ENCODE measurements around the gene TANK. TPM values are rescaled to one million over a fixed set of nuclear protein-coding genes. Genes with fewer than 3 reads are reported as not detected.
"Not testable (repeated sequence)": the region's sequence is repeated elsewhere in the genome, so short reads cannot be mapped to it uniquely, and the experiment has no call there.

TANK gene
- total RNA-seq, 1 experiment from 2014 or later: 52.5 TPM

DNA sequence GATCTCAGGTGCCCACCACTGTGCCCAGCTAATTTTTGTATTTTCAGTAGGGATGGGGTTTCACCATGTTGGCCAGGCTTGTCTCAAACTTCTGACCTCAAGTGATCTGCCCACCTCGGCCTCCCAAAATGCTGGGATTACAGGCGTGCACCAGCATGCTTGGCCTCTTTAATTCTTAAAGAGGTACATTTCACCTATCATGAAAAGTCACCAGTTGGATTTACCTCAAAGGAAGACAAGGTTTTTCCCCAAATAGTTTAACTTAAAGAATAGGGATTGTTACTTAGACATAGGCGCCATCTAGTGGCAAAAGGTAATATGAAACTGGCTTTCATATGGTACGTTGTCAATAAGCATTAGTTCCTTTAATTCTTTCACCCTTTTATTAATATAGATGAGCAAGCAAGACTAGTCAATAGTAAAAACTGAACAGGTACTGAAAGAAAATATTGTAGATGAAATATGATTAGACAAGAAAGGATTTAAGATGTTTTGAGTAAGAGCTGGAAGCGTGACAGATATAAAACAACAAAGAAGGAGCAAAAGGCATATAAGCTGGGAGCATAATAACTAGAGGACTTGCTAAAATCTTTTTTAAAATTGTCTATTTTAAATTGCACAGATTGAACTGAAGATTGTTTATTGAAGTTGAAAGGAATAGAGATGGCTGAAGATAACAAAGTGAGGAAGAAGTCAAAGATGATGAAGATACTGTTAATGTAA lies 113.0 kb downstream of the TANK start:
- ChIA-PET RAD21 (ENCODE audit: low non-redundant PET in 1 of 2, low total read pairs in 2 of 2, uncharacterized antibody in 2 of 2, unreplicated experiment in 2 of 2) (interaction anchor here (1.3 to 1.5 kb wide), 2 partner anchors 50 to 209 kb away, joined by 3 read pairs; no protein-coding TSS in a partner anchor), POLR2A (no interaction called here), CTCF (interaction anchor here (1.0 to 2.8 kb wide), 10 partner anchors 9 to 1183 kb away, joined by 3 to 20 read pairs (median 4); no protein-coding TSS in a partner anchor)
- no peaks in the 10 kb centered on the region for H3K27me3 ChIP-seq (ENCODE audit: insufficient read depth, low read length)
- no peaks in the 10 kb centered on the region for H4K20me1 ChIP-seq (ENCODE audit: insufficient read depth)
- no peaks in the 10 kb centered on the region for H3K79me2 ChIP-seq (ENCODE audit: insufficient read depth, low read length)
- DNase-seq (ENCODE audit: low read depth, low spot score) (peak; percentile 69), ATAC-seq (peak; percentile 91)
- H2AFZ ChIP-seq (ENCODE audit: low read depth, low read length, poor library complexity, severe bottlenecking): peak overlapping the region; percentile 36
- no peak overlapping the region for H3K27ac ChIP-seq (ENCODE audit: low read depth, low read length)
- no peak overlapping the region for H3K9ac ChIP-seq (ENCODE audit: low read length)
- no peaks in the 10 kb centered on the region for H3K9me3 ChIP-seq (ENCODE audit: control insufficient read depth in 1 of 2, insufficient read depth in 1 of 2, low read depth in 1 of 2, low read length in 2 of 2)
- H3K4me2 ChIP-seq (ENCODE audit: low read length): peak overlapping the region; percentile 13; the same call in 1 of the 2 replicates
- TF ChIP-seq CTCF (IDR thresholded peaks at IDR 0.05 in 2 of 3, conservative IDR thresholded peaks at IDR 0.05 in 1 of 3; ENCODE audit: borderline replicate concordance in 1 of 3, insufficient read depth in 1 of 3, low read depth in 2 of 3, low read length in 2 of 3) (peak; percentile 61 to 83 (median 69)), REST (IDR thresholded peaks at IDR 0.05; ENCODE audit: low read depth) (no peak), RAD21 (IDR thresholded peaks at IDR 0.05; ENCODE audit: low read depth) (peak; percentile 82), ATF3 (IDR thresholded peaks at IDR 0.05) (no peak)
- no peak overlapping the region for H3K4me3 ChIP-seq (replicated peaks in 1 of 2; ENCODE audit: low read depth in 1 of 2, low read length in 2 of 2)
- no peaks in the 10 kb centered on the region for H3K4me1 ChIP-seq (ENCODE audit: control insufficient read depth in 1 of 2, insufficient read depth in 2 of 2, low read length in 2 of 2)
- BruUV-seq (replicated peaks): no TSS peak
- intact Hi-C loops (cut with micrococcal nuclease): loop anchor here (1.0 to 10.0 kb wide), 4 partner anchors 22 to 682 kb away; no protein-coding TSS in a partner anchor
- H3K9me2 ChIP-seq (ENCODE audit: insufficient read depth): no peaks in the 10 kb centered on the region
- no peaks in the 10 kb centered on the region for H3K36me3 ChIP-seq (ENCODE audit: control insufficient read depth in 1 of 2, insufficient read depth in 2 of 2, low read length in 2 of 2)

- H3K36me3 ChIP-seq (ENCODE audit: control insufficient read depth in 1 of 2, insufficient read depth in 2 of 2, low read length in 2 of 2); H3K9me2 ChIP-seq (ENCODE audit: insufficient read depth); POLR2A ChIA-PET; H3K27me3 ChIP-seq (ENCODE audit: insufficient read depth, low read length); H3K4me3 ChIP-seq (replicated peaks in 1 of 2; ENCODE audit: low read depth in 1 of 2, low read length in 2 of 2); H3K27ac ChIP-seq (ENCODE audit: low read depth, low read length); H3K9ac ChIP-seq (ENCODE audit: low read length); H3K9me3 ChIP-seq (ENCODE audit: control insufficient read depth in 1 of 2, insufficient read depth in 1 of 2, low read depth in 1 of 2, low read length in 2 of 2); CTCF ChIA-PET; H3K79me2 ChIP-seq (ENCODE audit: insufficient read depth, low read length); H4K20me1 ChIP-seq (ENCODE audit: insufficient read depth); H2AFZ ChIP-seq (ENCODE audit: low read depth, low read length, poor library complexity, severe bottlenecking); RAD21 ChIA-PET (ENCODE audit: low non-redundant PET in 1 of 2, low total read pairs in 2 of 2, uncharacterized antibody in 2 of 2, unreplicated experiment in 2 of 2); H3K4me2 ChIP-seq (ENCODE audit: low read length); DNase-seq (ENCODE audit: low read depth, low spot score); H3K4me1 ChIP-seq (ENCODE audit: control insufficient read depth in 1 of 2, insufficient read depth in 2 of 2, low read length in 2 of 2): not testable (repeated sequence)
- intact Hi-C loops (cut with micrococcal nuclease): loop anchor here (10.0 kb wide), 1 partner anchor 676 kb away; no protein-coding TSS in a partner anchor
- BruUV-seq (replicated peaks): TSS peak; percentile 89
- peak; percentile 66 for ATAC-seq
These were observed 118.5 kb downstream of the TANK start for GRCh38 chr2:161278564-161279229.

Measured in HCT116 (cell line).